GM18511 (cell line): Measurements from ENCODE around the gene FXYD3.

Source experiments
- ATAC-seq: cut with Tn5 transposase; IDR thresholded peaks from one replicate; pipeline ENCODE4 v1.9.1; 2021; ENCODE audit warnings: mild to moderate bottlenecking, moderate library complexity; ENCODE audit not compliant: unreplicated experiment

FXYD3 gene

GRCh38 chr19:35157431-35157830 is 41.8 kb downstream of the FXYD3 start:
- ATAC-seq: no peak

DNA sequence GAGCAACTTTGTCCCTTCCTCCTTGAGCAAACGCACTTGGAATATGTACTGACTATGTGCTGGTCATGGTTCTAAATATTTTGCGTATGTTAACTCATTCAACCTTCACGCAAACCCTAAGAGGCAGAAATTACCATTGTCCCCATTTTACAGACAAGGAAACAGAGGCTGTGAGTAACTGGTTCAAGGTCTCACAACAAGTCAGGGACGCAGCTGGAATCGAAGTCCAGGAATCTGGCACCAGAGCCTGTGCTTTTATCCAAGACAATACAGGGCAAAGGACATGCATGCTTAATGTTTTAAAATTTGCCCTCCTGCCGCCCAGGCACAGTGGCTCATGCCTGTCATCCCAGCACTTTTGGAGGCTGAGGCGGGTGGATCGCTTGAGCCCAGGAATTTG is 44.0 kb downstream of the FXYD3 start:
- no peak for ATAC-seq

DNA sequence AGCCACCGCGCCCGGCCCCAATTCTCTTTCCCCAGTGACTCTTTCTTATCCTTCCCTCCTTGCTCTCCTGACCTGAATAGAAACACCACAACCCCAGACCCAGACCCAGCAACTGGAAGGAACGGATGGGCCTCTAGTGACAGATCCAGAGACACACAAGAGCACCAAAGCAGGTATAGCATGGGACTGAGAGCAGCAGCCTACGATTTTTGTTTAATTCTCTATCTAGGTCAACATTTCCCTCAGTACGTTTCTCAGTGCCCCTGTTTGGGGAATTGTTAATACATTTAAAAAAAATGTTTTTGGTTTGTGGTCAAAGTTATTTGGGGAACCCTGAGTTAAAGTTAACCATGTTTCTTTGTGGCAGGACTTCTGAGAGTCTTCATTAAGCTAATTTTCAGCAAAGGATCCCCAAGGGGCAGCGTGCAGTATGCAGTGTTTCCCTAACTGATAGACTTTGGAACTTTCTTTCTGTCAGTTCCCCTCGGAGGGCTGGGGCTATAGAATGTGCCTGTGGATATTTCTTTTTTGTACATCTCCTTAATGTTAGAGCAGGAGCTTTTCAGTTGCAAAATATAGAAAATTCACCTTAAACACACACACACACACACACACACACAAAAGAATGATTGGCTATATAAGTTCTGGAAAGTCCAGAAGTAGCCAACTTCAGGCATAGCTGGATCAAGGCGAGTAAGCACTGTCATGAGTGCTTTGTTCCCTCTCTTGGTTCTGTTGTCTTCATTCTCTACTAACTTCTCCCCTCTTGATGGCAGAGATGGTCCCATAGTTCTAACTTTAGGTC is 45.2 kb downstream of the FXYD3 start:
- no peak for ATAC-seq

DNA sequence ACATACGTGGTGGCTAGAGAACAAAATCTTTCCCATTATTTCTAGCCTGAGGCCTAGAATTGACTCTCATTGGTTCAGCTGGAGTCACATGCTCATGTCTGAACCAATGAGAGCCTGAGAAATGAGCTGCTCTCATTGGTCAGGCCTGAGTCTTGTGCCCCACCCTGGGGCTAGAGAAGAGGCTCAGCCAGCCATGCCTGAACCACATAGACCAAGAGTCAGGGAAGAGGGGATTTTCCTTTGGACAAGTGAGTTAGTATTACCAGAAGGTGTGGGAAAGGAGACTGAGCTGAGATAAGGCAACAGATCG is 45.8 kb downstream of the FXYD3 start:
- no peak for ATAC-seq

DNA sequence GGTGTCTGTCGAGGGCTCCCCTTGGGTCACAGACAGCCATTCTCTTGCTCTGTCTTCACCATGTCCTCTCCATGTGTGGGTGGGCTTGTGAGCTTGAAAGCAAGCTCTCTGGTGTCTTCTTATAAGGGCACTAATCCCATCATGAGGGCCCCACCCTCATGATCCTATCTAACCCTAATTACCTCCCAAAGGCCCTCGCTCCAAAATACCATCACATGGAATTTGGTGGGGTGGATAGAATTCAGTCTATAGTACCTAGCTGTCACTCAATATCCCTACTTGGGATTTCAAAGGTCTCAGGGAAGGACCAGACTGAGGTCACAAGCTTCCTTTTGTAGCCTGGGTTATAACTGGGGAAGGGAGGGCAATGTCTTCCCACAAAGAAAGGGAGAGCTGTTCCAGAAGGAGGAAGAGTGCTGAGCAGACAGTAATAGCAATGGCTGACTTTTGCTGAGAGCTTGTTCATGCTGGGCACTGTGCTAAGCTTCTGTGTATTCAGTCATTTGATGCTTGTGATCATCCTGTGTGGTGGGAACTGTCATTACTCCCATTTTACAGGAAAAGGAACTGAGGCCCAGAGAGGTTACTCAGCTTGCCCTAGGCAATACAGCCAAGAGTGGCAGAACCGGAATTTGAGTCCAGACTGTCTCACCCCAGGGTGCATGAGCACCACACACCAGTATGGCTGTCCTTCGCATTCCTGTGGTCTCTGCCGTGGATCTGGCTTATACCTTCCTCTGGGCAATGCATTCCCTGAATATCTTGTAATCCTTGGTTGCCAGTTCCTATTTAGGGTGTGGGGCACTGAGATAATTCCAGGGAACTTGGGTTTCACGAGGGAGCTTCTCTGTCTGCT is 47.1 kb downstream of the FXYD3 start:
- no peak for ATAC-seq

GRCh38 chr19:35164418-35164817 is 48.8 kb downstream of the FXYD3 start:
- no peak for ATAC-seq

GRCh38 chr19:35165200-35166058 is 49.8 kb downstream of the FXYD3 start:
- no peak for ATAC-seq

DNA sequence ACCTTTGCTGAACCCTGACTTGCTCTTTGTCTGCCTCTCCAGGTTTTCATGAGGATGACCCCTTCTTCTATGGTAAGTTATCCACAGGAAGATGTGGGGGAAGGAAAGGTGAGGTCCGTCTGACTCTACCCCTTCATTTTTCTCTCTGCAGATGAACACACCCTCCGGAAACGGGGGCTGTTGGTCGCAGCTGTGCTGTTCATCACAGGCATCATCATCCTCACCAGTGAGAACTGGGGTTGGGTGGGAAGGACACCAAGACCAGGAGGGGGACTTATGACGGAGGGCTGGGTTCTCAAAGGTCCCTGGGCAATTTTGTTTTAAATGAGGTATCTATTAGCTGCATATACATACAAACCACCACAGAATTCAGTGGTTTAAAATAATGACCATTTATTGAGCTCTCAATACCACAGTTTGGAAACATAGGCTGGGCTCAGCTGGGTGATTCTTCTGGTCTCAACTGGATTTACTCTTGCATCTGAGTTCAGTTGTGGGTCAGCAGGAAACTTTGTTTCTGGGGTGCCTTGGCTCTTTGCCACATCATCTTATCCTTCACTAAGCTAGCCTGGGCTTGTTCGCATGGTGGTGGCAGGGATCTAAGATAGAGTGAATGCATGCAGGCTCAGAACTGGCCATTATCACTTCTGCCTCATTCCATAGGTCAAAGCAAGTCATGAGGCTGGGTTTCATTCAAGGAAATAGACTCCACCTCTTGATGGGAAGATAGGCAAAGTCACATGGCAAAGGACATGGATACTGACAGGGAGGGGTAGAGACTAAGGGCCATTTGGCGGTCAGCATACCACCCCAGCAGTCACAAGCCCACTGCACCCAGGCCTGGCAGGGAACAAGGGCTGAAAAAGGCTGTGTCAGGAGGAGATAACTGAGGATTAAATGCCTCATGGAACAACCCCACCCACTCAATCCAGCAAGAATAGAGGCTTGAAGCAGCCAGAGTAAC is 50.8 kb downstream of the FXYD3 start:
- ATAC-seq: no peak

DNA sequence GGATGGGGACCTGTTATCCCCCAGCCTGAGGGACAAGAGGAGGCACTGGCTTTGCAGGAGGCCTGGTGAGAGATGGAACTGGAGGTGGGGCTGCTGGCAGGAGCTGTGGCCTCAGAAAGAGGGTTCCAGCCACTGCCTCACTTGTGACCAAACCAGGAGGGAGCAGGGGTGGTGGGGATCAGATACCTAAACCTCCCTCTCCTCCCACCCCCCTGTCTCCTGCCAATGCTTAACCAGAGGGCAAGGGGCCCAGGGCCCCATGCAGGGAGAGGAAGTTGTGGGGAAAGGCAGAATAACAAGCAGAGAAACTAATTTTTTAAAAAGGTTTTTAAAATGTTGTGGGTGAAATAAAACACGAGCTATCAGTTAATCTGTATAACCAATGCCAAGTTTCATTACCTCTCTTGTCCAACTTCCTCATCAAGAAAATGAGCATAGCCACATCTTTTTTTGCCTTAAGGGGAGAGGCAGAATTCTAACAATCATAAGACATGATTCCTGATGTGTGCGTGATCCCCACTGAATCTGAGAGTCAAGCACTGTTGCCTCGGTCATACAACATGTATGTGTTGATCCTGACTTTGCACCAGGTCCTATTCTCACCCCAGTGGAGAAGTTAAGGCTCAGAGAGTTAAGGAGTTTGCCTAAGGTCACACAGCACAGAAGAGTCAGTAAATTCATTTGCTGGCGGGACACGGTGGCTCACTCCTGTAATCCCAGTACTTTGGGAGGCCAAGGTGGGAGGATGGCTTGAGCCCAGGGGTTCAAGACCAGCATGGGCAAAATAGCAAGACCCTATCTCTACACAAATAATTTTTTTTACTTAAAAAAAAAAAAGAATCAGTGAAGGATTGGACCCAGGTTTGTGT is 51.9 kb downstream of the FXYD3 start:
- ATAC-seq: no peak

- no peak for ATAC-seq
Observed at GRCh38 chr19:35168196-35168595, 52.6 kb downstream of the FXYD3 start.

- no peak for ATAC-seq
Observed at GRCh38 chr19:35169221-35169995, 53.8 kb downstream of the FXYD3 start.

DNA sequence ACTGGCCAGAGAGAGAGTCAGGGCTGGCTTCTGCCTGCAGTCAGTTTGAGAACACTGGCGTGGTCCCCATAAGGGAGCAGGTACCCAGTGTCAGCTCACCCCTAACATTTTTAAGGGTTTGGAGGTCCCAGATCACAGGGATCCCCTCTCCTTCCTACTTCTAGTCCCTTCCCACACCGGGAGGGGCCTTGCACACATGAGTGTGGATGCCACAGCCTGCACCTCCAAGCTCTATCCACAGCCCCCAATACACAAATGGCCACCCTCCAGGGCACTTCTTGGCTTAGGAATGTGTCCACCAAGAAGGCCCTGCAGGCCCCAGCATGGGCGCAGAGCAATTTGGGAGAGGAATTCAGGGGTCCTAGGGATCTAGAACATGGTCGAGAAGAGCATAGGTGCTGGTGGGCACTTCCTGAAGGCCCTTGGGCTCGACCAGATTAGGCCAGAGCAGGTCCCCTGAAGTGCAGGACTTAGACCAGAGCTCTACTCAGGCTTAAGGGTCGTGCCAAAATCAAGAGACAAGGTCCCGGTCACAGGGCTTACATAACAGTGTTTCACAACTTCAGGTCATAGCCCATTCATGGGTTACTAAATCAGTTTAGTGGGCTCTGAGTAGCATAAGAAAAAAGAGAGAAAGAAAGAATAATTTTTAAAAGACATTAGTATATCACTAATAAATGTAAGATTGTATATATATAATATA is 54.9 kb downstream of the FXYD3 start:
- no peak for ATAC-seq

GRCh38 chr19:35171730-35172129 is 56.1 kb downstream of the FXYD3 start:
- no peak for ATAC-seq
